HEK293T (cell line): ENCODE results near the gene ACSM3.

Source experiments
- ARNT ChIP-seq: fragments of 450-650 bp; IDR thresholded peaks from 2 replicates; pipeline ENCODE4 v1.6.1; 2017; ENCODE audit warnings: mild to moderate bottlenecking
- BHLHE40 ChIP-seq: fragments of 450-650 bp; IDR thresholded peaks from 2 replicates; pipeline ENCODE4 v1.6.1; 2016; ENCODE audit warnings: mild to moderate bottlenecking, moderate library complexity, borderline replicate concordance
- FOXA1 ChIP-seq: fragments of 450-650 bp; IDR thresholded peaks from 2 replicates; pipeline ENCODE4 v1.6.1; 2016; ENCODE audit warnings: mild to moderate bottlenecking
- FOXK2 ChIP-seq: fragments of 450-650 bp; IDR thresholded peaks from 2 replicates; pipeline ENCODE4 v1.6.1; 2016; ENCODE audit warnings: mild to moderate bottlenecking
- FOXM1 ChIP-seq: fragments of 450-650 bp; IDR thresholded peaks from 2 replicates; pipeline ENCODE4 v1.6.1; 2017; ENCODE audit warnings: mild to moderate bottlenecking, borderline replicate concordance
- NFRKB ChIP-seq: fragments of 450-650 bp; IDR thresholded peaks from 2 replicates; pipeline ENCODE4 v1.6.1; 2016; ENCODE audit warnings: mild to moderate bottlenecking, moderate library complexity
- SP1 ChIP-seq: fragments of 450-650 bp; IDR thresholded peaks from 2 replicates; pipeline ENCODE4 v1.6.1; 2017
- TARDBP ChIP-seq: fragments of 450-650 bp; IDR thresholded peaks from 2 replicates; pipeline ENCODE4 v1.6.1; 2016
- TF ChIP-seq, protein P1 (sequence below): fragments of 450-650 bp; IDR thresholded peaks from 2 replicates; pipeline ENCODE4 v1.6.1; 2016

DNA sequence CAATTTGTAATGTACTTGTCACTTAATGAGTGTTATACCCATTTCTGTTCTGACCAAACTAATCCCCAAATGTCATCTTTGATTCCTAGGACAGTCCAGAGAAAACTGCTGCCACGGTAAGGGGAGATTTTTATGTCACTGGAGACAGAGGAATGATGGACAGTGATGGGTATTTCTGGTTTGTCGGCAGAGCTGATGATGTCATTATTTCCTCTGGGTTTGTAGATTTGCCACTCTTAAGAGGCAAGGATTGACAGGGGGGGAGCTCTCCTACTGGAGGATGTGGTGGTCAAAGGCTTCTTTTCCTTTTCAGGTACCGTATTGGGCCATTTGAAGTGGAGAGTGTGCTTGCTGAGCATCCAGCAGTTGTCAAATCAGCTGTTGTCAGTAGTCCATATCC lies 34.7 kb upstream of the ACSM3 start:
- TF ChIP-seq FOXA1 = no peak
- TF ChIP-seq FOXM1 = no peak
- TF ChIP-seq, protein P1, sequence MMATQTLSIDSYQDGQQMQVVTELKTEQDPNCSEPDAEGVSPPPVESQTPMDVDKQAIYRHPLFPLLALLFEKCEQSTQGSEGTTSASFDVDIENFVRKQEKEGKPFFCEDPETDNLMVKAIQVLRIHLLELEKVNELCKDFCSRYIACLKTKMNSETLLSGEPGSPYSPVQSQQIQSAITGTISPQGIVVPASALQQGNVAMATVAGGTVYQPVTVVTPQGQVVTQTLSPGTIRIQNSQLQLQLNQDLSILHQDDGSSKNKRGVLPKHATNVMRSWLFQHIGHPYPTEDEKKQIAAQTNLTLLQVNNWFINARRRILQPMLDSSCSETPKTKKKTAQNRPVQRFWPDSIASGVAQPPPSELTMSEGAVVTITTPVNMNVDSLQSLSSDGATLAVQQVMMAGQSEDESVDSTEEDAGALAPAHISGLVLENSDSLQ = no peak
- no peak for TF ChIP-seq BHLHE40
- no peak for TF ChIP-seq NFRKB
- TF ChIP-seq TARDBP = no peak
- no peak for TF ChIP-seq ARNT
- no peak for TF ChIP-seq SP1
- no peak for TF ChIP-seq FOXK2
